ENCODE measurements around the gene RFTN1. TPM values are rescaled to one million over a fixed set of nuclear protein-coding genes. Genes with fewer than 3 reads are reported as not detected.

The RFTN1 gene
- total RNA-seq, 1 donor from 2014 or later, result 34.7 TPM

- DNase-seq (ENCODE audit: low read depth), result no peak
- H3K4me3 ChIP-seq (ENCODE audit: low read depth, low read length), result no peak overlapping the region
- TF ChIP-seq, protein P1, sequence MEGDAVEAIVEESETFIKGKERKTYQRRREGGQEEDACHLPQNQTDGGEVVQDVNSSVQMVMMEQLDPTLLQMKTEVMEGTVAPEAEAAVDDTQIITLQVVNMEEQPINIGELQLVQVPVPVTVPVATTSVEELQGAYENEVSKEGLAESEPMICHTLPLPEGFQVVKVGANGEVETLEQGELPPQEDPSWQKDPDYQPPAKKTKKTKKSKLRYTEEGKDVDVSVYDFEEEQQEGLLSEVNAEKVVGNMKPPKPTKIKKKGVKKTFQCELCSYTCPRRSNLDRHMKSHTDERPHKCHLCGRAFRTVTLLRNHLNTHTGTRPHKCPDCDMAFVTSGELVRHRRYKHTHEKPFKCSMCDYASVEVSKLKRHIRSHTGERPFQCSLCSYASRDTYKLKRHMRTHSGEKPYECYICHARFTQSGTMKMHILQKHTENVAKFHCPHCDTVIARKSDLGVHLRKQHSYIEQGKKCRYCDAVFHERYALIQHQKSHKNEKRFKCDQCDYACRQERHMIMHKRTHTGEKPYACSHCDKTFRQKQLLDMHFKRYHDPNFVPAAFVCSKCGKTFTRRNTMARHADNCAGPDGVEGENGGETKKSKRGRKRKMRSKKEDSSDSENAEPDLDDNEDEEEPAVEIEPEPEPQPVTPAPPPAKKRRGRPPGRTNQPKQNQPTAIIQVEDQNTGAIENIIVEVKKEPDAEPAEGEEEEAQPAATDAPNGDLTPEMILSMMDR (conservative IDR thresholded peaks at IDR 0.05; ENCODE audit: low read depth, low read length), result no peak
Measured at GRCh38 chr3:16394639-16395038, 118.9 kb downstream of the RFTN1 start.

GRCh38 chr3:16392717-16393116 is 120.8 kb downstream of the RFTN1 start:
- DNase-seq (ENCODE audit: low read depth), result no peak
- no peak overlapping the region for H3K4me3 ChIP-seq (ENCODE audit: low read depth, low read length)
- TF ChIP-seq, protein P1 (conservative IDR thresholded peaks at IDR 0.05; ENCODE audit: low read depth, low read length), result no peak

- TF ChIP-seq, protein P1 (conservative IDR thresholded peaks at IDR 0.05; ENCODE audit: low read depth, low read length), result no peak
- DNase-seq (ENCODE audit: low read depth), result no peak
Measured at GRCh38 chr3:16392065-16392464, 121.4 kb downstream of the RFTN1 start.

GRCh38 chr3:16390581-16390980 is 122.9 kb downstream of the RFTN1 start:
- TF ChIP-seq, protein P1 (conservative IDR thresholded peaks at IDR 0.05; ENCODE audit: low read depth, low read length), result no peak
- DNase-seq (ENCODE audit: low read depth), result no peak
- no peak overlapping the region for H3K4me3 ChIP-seq (ENCODE audit: low read depth, low read length)

More at GRCh38 chr3:16392065-16392464, 121.4 kb downstream of the RFTN1 start:
- H3K4me3 ChIP-seq (ENCODE audit: low read depth, low read length), result no peak overlapping the region

- no peak for DNase-seq (ENCODE audit: low read depth)
- TF ChIP-seq, protein P1 (conservative IDR thresholded peaks at IDR 0.05; ENCODE audit: low read depth, low read length), result no peak
- no peak overlapping the region for H3K4me3 ChIP-seq (ENCODE audit: low read depth, low read length)
Measured at GRCh38 chr3:16388850-16389441, 124.6 kb downstream of the RFTN1 start.

DNA sequence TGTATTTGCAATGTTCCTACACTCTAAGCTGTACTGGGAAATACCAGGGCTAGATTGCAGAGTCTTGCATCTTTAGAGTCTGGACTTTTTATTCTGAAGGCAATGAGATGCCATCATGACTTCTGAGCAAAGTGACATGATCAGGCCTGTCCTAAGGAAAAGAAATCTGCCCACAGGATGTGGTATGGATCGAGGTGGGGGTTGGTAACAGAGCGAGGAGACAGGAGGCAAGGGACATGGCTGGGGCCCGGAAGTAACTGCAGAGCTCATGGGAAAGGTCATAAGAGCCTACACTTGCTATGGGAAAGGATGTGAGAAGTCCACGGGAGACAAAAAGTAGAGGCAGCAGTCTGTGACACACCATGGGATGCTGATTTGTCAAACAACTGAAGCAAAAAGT is 126.9 kb downstream of the RFTN1 start:
- no peak for DNase-seq (ENCODE audit: low read depth)
- TF ChIP-seq, protein P1 (conservative IDR thresholded peaks at IDR 0.05; ENCODE audit: low read depth, low read length), result no peak

DNA sequence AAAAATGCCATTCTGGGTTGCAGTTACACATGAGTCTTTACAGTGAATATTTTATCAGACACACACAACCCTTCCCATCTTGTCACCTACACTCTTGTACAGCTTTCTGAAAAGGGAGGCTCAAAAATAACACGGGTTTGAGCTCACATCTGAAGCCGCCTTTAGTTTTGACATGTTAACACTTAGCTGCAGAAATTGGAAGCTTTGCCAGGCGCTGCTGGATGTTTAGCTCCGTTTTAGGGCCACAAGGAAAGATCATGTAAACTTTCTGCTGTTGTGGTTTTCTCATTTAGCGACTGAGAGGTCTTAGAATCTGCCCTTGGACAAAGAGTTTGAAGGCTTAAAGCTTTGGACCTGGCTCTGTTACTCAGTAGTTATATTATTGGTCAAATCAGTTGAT is 128.3 kb downstream of the RFTN1 start:
- TF ChIP-seq, protein P1 (conservative IDR thresholded peaks at IDR 0.05; ENCODE audit: low read depth, low read length), result no peak
- no peak overlapping the region for H3K4me3 ChIP-seq (ENCODE audit: low read depth, low read length)
- DNase-seq (ENCODE audit: low read depth), result no peak

More for the DNA sequence above, 126.9 kb downstream of the RFTN1 start:
- no peak overlapping the region for H3K4me3 ChIP-seq (ENCODE audit: low read depth, low read length)

Data from epithelial cell of proximal tubule (primary cell).